Measurements from ENCODE around the gene GALK1.
A peak's percentile ranks its signal among the peaks of the same experiment; 100 is the strongest.

The GALK1 gene

GRCh38 chr17:75785016-75785890, 20.3 kb upstream of the GALK1 start:
- H2AFZ ChIP-seq (ENCODE audit: low read depth, low read length, severe bottlenecking): peak overlapping the region; percentile 39

DNA sequence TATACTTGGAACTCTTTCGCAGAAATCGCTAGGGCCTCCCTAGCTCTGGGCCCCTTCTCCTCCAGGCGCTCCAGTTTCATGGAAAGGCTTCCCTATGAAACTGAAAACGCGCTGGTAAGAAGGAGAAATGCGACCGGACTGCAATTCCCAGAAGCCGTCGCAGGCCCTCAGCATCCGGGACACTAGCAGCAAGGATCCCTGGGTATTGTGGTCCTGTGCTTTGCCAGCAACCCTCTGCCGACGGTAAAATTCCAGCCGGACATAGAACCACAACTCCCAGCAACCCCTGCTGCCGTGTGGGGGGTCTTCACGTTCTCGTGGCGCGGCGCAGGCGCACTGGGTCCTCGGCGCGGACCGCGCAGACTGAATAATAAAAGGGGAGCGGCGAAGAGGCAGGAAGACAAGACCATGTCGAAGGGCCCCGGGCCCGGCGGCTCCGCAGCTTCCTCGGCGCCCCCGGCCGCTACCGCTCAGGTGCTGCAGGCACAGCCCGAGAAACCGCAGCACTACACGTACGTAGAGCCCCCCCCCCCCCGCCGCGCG, 19.6 kb upstream of the GALK1 start, which contains the start of gene UNK:
TSS of gene UNK (plus strand) at position 334 of the 543 bp plus-strand sequence. CDS start at position 409, 75 bp downstream.
- TF ChIP-seq EZH2phosphoT487 (conservative IDR thresholded peaks at IDR 0.05; ENCODE audit: low read length): no peak
- TF ChIP-seq, protein P1, sequence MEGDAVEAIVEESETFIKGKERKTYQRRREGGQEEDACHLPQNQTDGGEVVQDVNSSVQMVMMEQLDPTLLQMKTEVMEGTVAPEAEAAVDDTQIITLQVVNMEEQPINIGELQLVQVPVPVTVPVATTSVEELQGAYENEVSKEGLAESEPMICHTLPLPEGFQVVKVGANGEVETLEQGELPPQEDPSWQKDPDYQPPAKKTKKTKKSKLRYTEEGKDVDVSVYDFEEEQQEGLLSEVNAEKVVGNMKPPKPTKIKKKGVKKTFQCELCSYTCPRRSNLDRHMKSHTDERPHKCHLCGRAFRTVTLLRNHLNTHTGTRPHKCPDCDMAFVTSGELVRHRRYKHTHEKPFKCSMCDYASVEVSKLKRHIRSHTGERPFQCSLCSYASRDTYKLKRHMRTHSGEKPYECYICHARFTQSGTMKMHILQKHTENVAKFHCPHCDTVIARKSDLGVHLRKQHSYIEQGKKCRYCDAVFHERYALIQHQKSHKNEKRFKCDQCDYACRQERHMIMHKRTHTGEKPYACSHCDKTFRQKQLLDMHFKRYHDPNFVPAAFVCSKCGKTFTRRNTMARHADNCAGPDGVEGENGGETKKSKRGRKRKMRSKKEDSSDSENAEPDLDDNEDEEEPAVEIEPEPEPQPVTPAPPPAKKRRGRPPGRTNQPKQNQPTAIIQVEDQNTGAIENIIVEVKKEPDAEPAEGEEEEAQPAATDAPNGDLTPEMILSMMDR (IDR thresholded peaks at IDR 0.05; ENCODE audit: insufficient read depth, low read length, poor library complexity, severe bottlenecking): no peak
- no peaks in the 10 kb centered on the region for H4K20me1 ChIP-seq (ENCODE audit: low read depth, low read length)
- no peaks in the 10 kb centered on the region for H3K36me3 ChIP-seq (ENCODE audit: low read length)
- peak within 1 kb of the TSS; percentile 97 for H3K4me2 ChIP-seq (ENCODE audit: low read depth, low read length, poor library complexity, severe bottlenecking)
- H3K27me3 ChIP-seq (ENCODE audit: low read length): no peaks in the 10 kb centered on the region
- peaks cover 46% of the 10 kb centered on the region for H3F3A ChIP-seq (ENCODE audit: insufficient read depth)
- H3K9ac ChIP-seq (ENCODE audit: low read length): peak within 1 kb of the TSS; percentile 98
- peaks cover 45% of the 10 kb centered on the region for H3K79me2 ChIP-seq (ENCODE audit: insufficient read depth, low read length)
- 0 out of 2 replicates have a peak, but pooled peaks cover 3% of the 10 kb centered on the region for H3K9me3 ChIP-seq (ENCODE audit: insufficient read depth, low read length)
- peak within 1 kb of the TSS; percentile 67 for H2AFZ ChIP-seq (ENCODE audit: low read depth, low read length, severe bottlenecking)
- H3K9me2 ChIP-seq (replicated peaks; ENCODE audit: insufficient read depth, low read length): no peaks in the 10 kb centered on the region
- peak within 1 kb of the TSS; percentile 73 for H3K4me3 ChIP-seq (ENCODE audit: insufficient read depth, low read length, poor library complexity, severe bottlenecking)
- peak within 1 kb of the TSS; percentile 96 for H3K27ac ChIP-seq (ENCODE audit: low read depth, low read length)

More at GRCh38 chr17:75785016-75785890, 20.3 kb upstream of the GALK1 start:
- TF ChIP-seq EZH2phosphoT487 (conservative IDR thresholded peaks at IDR 0.05; ENCODE audit: low read length): no peak
- H3K36me3 ChIP-seq (ENCODE audit: low read length): no peaks in the 10 kb centered on the region
- peak overlapping the region; percentile 73 for H3K4me3 ChIP-seq (ENCODE audit: insufficient read depth, low read length, poor library complexity, severe bottlenecking)
- H3K9me3 ChIP-seq (ENCODE audit: insufficient read depth, low read length): 0 out of 2 replicates have a peak, but pooled peaks cover 3% of the 10 kb centered on the region
- peaks cover 52% of the 10 kb centered on the region for H3K79me2 ChIP-seq (ENCODE audit: insufficient read depth, low read length)
- no peaks in the 10 kb centered on the region for H3K9me2 ChIP-seq (replicated peaks; ENCODE audit: insufficient read depth, low read length)
- H3K4me2 ChIP-seq (ENCODE audit: low read depth, low read length, poor library complexity, severe bottlenecking): peak overlapping the region; percentile 97
- H3K27ac ChIP-seq (ENCODE audit: low read depth, low read length): peak overlapping the region; percentile 96
- H3F3A ChIP-seq (ENCODE audit: insufficient read depth): peaks cover 43% of the 10 kb centered on the region
- H4K20me1 ChIP-seq (ENCODE audit: low read depth, low read length): no peaks in the 10 kb centered on the region
- peak overlapping the region; percentile 98 for H3K9ac ChIP-seq (ENCODE audit: low read length)
- H3K27me3 ChIP-seq (ENCODE audit: low read length): no peaks in the 10 kb centered on the region

GRCh38 chr17:75783803-75784472, 18.9 kb upstream of the GALK1 start:
- H3K27me3 ChIP-seq (ENCODE audit: low read length): no peaks in the 10 kb centered on the region
- H3K79me2 ChIP-seq (ENCODE audit: insufficient read depth, low read length): peaks cover 45% of the 10 kb centered on the region
- H3K4me2 ChIP-seq (ENCODE audit: low read depth, low read length, poor library complexity, severe bottlenecking): peak overlapping the region; percentile 97
- peak overlapping the region; percentile 96 for H3K27ac ChIP-seq (ENCODE audit: low read depth, low read length)
- H4K20me1 ChIP-seq (ENCODE audit: low read depth, low read length): no peaks in the 10 kb centered on the region
- peak overlapping the region; percentile 73 for H3K4me3 ChIP-seq (ENCODE audit: insufficient read depth, low read length, poor library complexity, severe bottlenecking)
- TF ChIP-seq, protein P1 (IDR thresholded peaks at IDR 0.05; ENCODE audit: insufficient read depth, low read length, poor library complexity, severe bottlenecking): no peak
- TF ChIP-seq EZH2phosphoT487 (conservative IDR thresholded peaks at IDR 0.05; ENCODE audit: low read length): no peak
- no peaks in the 10 kb centered on the region for H3K36me3 ChIP-seq (ENCODE audit: low read length)
- peaks cover 44% of the 10 kb centered on the region for H3F3A ChIP-seq (ENCODE audit: insufficient read depth)
- H3K9ac ChIP-seq (ENCODE audit: low read length): peak overlapping the region; percentile 98
- no peaks in the 10 kb centered on the region for H3K9me2 ChIP-seq (replicated peaks; ENCODE audit: insufficient read depth, low read length)
- 0 out of 2 replicates have a peak, but pooled peaks cover 3% of the 10 kb centered on the region for H3K9me3 ChIP-seq (ENCODE audit: insufficient read depth, low read length)
- H2AFZ ChIP-seq (ENCODE audit: low read depth, low read length, severe bottlenecking): peak overlapping the region; percentile 67

Measured in SU-DHL-6 (cell line).